GM04503 (cell line): Measurements from ENCODE around the gene CD164L2.

Experiments
- DNase-seq: peaks from one replicate; pipeline ENCODE4 v3.0.0-alpha.2; 2012; ENCODE audit warnings: low read depth

CD164L2 gene

DNA sequence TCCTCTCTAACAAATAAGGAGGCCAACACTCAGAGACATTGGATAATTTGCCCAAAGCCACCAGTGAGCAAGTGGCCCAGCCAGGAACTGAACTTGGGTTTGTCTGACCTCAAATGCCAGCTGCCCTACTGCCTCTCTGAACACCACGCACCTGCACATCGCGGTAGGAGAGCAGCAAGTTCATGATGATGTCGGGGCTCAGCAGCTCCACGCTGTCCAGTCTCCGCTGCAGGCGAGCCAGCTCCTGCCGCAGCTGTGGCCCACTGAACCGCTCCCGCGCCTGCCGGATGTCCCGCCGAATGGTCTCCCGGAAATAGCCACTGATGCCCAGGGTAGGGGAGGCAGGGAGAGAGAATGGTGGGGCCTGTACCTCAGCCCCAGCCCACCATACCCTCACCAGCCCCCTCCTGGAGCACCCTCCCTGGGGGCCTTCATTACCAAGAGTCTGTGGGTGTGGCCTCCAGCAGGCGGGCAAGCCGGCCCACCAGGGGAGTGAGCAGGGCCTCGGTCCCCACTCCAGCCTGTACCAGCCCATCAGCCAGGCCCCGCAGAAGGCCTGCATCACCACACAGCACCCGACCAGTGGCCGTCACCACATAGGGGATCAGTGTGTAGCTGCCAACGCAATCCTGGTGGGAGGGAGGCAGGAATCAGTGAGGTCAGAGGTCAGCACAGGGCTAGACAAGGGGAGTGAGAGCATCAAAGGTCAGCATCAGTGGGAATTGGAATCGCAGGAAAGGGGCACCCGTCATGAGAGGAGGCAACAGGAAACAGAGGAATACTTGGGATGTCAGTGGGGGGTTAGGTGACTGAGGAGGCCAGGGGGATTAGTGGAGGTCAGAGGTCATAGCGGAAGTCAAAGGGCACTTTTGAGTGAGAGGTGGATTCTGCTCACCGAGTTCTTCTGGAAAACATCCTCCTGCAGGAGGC is 19.1 kb downstream of the CD164L2 start:
- no peak for DNase-seq

DNA sequence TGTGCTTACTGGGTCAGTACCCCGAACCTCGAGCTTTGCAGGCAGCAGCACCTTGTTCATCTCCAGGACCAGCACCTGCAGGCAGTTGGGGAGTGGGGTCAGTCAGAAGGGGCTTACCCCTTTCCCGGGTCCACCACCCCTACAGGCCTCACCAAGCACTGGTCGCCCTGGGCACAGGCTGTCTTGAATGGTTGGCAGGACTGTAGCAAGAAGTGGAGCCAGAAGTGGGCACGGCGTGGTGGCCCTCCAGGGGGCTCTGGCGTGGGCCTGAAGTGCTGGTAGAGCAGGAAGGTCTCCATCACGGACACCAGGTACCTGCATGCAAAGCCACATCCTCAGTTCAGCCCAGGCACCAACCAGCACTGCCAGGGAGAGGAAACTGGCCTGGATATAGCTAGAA is 21.6 kb downstream of the CD164L2 start:
- DNase-seq, result no peak

DNA sequence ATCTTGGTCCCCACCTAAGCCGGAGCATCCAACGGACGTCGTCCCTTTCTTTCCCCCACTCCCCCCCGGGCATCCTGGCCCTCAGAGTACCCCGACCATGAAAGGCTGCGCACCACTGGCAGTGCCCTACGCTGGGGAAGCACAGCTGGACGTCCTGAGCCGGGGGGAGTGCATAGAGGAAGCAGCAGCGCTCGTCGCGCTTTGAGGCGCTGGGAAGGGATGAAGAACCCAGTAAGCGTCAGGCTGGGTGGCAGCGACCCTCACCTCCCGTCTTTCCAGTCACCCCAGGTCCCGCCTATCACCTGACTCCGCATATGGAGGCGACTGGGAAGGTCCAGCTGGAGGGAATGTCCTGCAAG is 22.1 kb downstream of the CD164L2 start:
- DNase-seq, result no peak

DNA sequence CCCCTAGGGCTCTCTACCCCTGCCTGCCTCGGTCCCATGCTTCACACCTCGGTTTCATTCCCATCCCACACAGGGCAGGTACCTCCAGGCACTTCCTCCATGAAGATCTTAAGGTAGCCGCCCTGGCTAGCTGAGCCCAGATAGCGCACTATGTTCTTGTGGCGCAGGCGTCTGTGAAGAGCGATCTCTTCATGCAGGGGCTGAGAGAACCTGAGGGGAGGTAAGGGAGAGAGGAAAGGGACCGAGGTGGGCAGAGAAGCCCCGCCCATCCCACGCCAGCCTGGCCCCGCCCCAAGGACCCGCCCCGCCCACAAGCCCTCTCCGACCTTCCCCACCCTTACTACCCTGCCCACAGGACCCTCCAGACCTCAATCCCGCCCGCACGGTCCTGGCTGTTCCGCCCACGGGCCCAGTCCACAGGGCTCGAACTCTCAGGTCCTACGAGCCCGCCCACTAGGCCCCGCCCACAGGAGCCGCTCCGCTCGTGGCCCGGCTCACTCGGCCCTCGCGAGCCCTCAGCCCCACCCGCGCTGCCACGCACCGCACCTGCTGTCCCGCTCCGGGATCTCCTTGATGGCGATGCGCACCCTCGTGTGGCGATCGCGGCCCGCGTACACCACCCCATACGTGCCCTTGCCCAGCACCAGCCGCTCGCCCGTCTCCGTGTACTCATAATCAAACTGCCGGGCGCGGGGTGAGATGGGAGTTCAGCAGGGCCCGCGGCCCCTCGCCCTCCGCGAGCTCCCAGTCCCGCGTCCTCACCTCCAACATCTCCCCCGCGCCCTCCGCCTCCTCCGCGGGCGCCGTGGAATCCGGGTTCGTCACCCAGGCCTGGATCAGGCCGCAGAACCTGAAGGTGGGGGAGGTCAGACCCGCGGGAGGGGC is 22.7 kb downstream of the CD164L2 start:
- DNase-seq, result no peak

DNA sequence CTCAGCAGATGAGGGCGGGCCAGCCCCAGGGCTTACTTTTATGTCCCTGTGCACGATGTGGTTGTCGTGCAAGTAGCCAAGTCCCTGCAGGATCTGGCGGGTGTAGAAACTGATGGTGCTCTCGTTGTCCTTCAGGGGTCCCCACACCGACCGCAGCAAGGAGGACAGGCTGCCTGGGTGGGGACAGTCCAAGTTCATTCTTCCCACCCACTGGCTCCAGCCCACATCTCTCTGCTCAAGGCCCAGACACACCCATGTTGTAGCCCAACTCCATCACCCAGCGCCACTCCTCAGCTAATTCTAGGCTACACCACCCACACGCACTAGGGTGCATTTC is 23.3 kb downstream of the CD164L2 start:
- DNase-seq, result no peak

DNA sequence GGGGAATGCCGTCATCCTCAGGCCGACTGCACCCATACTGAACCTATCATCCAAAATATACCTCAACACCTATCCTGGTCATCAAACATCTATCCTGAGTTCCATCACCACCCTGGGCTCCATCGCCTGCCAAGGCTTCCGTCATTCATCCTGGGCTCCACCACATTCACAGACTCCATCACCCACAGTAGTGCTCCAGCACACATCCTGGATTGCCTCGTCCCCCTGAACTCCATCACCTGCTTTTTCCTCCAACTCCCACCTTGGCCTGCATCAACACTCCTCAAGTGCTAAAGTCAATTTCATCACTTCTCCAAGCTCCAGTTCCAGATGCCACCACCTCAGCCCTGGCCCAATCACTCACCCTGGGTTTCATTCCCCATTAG is 24.2 kb downstream of the CD164L2 start:
- no peak for DNase-seq

DNA sequence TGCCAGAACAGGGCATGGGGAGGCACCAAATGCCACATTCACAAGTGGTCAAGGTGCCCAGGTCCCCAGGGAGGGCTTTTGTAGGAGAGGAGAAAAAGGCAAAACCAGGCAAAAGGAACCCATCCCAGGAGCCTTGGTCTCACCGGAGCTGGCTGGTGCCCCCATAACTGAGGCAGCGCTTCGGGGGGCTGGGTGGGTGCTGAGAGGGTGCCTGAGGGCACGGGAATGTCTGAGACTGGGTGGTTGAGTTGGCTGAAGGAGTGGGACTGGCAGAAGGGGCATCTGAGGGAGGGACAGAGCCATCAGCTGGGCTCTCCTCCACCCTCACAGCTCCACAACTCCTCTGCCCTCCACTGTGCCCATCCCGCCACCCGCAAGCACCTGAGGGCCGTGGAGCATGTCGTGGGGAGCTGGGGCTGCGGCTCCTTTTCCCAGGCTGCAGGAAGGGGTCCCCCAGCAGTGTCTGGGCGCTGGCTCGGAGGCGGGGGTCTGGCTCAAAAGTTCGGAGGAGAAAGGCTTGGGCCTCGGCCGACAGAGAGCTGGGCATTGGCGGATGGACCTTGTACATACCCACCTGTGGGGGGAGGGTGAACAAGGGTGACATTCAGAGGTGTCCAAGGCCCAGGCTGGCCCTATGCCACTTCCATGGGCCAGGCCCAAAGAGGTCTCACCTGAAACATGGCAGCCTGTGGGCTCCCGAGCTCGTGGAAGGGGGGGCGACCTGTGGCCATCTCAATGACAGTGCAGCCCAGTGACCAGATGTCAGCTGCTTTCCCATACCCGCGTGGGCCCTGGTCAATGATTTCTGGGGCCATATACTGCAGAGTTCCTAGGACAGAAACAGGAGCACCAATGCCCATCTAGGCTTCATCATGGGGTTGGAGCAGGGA is 24.9 kb downstream of the CD164L2 start:
- DNase-seq, result no peak

DNA sequence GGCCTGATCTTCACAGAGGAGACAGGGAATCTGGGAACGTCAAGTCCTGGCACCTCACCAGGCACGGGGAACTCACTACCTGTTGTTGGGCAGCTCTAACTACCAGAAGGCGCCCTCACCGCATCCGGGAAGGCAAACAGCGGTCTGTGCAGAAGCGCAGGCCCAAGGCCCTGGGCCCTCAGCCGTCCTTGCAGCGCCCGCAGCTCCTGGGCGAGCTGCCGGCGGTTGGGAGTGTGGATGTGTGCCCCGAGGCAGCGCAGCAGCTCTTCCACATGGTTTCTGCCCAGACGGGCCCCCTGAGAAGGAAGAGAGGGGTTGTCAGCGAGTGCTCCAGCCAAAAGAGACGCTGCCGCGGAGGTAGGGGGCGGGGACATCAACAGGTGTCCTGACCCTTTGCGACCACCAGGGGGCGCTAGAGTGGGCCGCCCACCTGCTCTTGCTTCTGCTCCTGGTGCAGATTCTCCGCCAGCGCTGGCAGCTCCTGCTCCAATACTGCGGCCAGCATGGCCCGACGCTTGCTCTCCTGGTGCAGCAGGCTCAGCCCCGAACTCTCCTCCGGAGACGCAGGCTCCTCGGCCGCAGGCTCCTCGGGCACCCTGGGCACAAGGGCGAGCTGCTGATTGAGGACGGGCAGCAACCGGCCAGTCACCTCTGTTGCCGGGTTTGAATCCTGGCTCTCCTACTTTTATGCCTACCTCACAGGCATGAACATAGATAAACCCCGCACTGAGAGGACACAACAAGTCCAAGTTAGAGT is 25.7 kb downstream of the CD164L2 start:
- no peak for DNase-seq

DNA sequence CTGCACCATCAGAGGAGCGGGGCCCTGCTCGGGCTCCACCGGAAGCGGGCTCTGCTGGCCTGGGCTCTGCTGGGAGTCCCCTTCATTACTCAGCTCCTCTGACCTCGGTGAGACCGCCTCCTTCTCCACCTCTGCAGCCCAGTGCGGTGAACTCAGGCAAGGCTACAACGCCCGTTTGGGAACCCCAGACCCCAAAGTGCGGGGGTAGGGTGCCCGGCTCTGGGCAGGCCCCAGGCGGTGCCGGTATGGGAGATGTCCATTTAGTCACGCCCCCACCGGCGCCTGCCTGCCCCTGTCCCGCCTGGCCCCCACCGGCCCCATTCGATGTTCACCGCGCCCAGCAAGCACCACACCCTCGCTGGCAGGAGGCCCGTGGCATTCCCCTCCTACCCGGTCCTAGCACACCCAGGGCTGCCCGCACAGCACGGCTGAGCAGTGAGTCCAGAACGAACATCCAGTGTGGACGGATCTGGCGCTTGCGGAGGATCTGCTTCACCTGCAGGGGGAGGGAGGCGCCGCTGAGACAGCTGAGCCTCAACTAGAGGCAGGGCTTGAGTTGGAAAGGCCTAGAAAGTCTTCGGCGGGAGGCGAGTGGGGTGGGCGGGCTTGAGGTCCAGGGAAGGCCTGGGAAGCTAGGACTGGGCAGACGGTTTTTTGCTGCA is 26.4 kb downstream of the CD164L2 start:
- no peak for DNase-seq

DNA sequence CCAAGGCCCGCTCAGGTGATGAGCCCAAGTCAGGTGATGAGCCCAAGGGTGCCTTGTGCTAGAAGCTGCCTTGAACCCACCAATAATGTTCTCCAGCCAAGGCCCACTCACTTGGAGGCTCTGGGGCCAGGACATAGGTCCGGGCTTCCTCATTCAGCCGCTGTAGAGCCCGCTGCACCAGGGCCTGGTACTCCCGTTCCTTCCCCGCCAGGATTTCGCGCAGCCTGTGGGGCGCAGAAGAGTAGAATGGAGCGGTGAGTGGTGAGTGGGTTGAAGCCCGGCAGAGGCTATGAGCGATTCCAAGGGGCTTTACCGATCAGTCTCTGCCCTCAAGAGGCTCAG is 26.9 kb downstream of the CD164L2 start:
- no peak for DNase-seq

DNA sequence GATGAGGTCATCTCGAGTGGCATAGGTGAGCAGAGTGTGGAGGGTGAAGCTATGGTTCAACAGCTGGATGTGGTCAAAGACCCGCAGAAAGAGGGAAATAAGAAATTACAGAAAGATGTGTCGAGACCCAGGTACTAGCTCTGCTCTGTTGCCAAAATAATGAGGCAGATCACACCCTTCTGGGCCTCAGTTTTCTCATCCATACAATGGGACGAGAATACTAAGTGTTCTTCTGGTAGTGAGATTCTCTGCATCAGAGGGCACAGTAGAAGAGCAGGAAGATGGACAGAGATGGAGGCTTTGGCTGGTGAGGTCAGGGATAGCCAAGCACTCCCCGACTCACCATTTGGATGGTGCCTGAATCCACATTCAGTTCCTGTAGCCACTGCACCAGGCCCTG is 27.4 kb downstream of the CD164L2 start:
- DNase-seq, result no peak

DNA sequence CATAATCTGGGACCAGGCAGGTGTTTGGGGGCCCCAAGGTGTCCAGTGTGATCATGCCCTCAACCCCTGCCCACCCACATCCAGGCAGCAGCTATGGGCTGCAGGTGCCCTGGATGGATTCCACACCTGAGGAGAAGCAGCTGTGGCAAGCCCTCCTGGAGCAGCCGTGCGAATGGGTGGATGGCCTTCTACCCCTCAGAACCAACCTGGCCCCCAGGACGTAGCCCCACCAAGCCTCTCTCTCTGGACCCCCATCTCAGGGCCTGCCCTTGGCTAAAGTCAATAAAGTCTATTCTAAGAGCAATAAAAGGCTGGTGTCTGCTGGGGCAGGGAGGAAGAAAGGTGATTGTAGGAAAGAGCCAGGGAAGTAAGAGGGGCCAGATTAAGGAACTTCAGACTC is 29.5 kb downstream of the CD164L2 start:
- no peak for DNase-seq

DNA sequence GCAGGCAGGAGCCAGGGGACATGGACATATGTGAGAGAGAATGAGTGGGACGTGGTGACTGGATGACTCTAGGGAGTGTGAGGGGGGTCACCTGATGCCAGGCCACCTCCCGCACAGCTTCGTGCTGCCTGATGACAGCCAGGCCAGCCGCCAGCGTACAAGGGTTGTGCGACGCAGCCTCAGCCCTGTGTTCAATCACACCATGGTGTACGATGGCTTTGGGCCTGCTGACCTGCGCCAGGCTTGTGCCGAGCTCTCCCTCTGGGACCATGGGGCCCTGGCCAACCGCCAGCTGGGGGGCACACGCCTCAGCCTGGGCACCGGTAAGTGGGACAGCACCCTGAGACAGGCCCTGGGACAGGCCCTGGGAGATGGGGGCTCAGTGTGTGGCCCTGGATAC is 30.0 kb downstream of the CD164L2 start:
- no peak for DNase-seq

DNA sequence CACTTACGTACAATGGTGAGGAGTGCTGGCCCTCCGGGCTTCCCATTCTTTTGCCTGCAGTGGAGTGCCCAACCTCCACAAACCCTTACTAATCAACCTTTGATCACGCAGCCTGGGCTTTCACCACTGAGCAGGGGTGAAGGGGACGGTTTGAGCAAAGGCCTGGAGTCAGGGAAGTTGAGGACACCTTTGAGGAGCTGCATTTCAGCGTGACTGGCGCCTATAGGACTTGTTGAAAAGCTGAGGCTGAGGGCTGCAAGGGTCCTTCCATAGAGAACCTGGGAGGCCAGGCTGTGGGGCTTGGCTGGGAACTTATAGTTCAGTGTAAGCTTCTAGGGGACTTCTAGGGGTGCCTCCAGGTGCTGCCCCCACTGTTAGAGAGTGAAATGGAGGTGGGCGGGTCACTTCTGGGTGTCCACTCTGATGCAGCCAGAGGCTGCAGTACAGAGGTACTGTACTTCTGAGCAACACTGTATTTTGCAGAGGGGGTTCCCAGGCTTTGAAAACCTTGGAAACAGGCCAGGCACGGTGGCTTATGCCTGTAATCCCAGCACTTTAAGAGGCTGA is 31.5 kb downstream of the CD164L2 start:
- no peak for DNase-seq

DNA sequence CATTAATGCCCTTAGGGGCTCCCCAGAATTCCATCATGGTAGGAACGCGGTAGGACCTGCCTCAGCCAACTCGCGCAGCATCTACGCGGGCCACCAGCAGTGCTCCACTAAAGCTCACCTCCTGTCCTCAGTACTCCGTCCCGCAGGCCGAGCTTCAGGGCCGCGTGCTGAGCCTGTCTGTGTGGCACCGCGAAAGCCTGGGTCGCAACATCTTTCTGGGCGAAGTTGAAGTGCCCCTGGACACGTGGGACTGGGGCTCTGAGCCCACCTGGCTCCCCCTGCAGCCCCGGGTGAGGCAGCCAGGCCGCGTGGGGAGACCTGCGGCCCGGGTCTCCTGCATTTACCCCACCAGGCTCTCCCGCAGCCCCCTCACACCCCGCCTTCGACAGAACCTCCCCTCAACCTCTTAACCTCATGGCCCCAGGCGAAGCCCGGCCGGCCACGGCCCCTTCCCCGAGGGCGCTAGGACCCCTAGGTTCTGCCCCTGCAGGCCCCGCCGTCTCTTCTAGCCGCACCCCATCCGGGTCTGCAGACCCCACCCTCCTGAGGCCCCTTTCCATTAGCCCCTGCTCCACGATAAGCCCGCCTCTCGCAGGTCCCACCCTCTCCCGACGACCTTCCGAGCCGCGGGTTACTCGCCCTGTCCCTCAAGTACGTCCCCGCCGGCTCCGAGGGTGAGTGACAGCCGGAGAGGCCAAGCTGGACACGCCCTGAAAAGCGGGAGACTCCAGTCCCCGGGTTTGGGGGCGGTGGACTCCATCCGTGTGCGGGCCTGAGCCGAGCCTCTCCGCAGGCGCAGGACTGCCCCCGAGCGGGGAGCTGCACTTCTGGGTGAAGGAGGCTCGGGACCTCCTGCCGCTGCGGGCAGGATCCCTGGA is 32.2 kb downstream of the CD164L2 start:
- no peak for DNase-seq

DNA sequence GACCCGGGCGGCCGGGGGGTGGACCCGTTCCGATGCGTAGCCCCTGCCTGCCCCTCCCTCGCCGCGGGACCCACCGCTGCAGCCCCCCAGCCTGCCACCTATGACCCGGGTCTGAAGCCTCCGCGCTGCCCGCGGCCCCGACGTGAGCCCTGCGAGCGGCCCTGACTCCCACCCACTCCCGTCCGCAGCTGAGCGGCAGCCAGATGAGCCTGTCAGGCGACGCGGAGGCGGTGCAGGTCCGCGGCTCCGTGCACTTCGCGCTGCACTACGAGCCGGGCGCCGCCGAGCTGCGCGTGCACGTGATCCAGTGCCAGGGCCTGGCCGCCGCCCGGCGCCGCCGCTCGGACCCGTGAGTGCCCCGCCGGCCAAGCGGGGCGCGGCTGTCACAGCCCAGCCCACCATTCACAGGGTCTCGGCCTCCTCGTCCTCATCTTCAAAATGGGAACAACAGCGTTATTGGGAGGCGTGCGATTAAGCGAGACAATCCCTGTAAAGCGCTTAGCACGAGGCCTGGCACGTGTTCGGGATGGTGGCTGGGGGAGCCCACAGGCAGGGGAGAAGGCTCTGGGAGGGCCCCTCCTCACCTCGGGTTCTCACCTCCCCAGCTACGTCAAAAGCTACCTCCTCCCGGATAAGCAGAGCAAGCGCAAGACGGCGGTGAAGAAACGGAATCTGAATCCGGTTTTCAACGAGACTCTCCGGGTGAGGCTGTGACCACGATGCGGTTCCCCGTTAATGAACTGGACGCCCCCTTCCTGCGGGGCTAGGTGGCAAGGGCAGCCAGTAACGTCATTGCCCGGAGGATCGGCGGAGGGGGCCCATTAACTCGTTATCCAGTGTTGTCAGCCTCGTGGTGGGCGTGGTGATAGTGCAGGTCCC is 33.1 kb downstream of the CD164L2 start:
- DNase-seq, result no peak

DNA sequence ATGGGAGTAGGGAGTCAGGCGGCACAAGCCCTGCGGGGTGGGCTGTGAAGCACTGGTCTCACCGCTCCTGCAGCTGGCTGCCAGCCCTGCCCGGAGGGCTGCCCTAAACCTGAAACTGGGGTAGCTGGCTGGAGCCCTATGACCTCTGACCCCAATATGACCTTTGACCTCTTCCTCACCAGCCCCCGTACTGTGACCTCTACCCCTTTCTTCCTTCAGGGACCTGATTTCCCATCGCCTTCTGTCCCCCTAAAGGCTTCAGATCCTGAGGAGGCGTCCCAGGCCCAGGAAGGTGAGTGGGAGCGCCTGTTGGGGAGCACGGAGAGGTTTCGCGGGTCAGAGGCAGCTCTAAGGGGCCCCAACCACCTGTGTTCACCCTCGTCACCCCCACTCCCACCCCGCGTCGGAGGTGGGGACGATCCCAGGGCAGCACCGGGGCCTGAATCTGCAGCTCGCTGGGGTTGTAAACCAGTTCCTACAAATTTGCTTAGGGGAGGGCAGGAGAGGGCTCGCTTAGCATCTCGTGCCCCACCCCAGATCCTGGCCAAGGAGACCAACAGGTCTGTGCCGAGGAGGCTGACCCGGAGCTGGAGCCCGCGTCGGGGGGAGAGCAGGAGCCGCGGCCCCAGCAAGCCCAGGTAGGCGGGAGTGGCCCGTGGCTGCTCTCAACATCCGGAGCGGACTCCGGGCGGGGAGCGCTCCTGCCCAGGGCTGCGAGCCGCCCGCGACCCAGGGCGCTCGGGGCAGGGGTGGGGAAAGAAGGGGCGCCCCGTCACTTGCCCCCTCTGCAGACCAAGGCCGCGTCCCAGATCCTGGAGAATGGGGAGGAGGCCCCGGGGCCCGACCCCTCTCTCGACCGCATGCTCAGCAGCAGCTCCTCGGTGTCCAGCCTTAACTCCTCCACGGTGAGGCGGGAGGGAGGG is 34.0 kb downstream of the CD164L2 start:
- DNase-seq, result no peak
